GM21717 (cell line): ENCODE measurements around the gene SMIM7.

Source experiments
- ATAC-seq: cut with Tn5 transposase; IDR thresholded peaks from one replicate; pipeline ENCODE4 v1.9.1; 2021; ENCODE audit warnings: mild to moderate bottlenecking, moderate library complexity; ENCODE audit not compliant: unreplicated experiment

SMIM7 gene

DNA sequence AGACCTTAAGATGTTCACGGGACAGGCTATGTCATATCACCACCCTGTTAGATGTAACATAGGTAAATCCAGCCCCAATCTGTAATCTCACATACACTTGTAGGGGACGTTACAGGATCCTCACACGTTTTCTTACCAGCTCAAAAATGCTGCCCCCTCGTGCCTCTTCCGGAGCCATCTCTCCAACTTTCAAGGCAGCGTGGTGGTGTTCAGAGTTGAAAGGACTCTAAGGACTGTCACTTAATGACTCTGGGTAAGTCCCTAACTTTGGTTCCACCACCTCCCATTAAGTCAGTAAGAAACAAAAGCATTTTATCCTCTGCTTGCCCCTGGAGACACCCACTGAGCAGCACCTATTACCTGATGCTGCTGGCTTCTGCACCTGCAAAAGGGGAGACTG lies 36.4 kb downstream of the SMIM7 start:
- no peak for ATAC-seq

DNA sequence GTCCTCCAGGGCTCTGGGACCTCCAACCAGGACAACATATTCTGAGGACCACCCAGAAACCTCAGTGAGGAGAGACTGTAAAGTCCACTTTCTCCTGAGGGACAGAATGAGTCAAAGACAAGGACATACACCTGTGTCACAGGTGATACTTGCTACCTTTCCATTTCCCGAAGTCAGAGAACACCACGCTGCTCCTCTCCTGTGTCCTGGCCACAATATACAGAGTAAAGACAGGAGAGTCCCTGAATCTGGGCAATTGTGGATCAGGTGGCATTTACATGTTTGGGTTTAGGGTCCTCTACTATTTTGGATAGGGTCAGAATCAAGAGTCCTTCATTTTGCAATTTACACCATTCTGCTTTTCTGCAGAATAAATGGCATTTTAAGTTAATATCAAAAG lies 36.9 kb downstream of the SMIM7 start:
- ATAC-seq: no peak

DNA sequence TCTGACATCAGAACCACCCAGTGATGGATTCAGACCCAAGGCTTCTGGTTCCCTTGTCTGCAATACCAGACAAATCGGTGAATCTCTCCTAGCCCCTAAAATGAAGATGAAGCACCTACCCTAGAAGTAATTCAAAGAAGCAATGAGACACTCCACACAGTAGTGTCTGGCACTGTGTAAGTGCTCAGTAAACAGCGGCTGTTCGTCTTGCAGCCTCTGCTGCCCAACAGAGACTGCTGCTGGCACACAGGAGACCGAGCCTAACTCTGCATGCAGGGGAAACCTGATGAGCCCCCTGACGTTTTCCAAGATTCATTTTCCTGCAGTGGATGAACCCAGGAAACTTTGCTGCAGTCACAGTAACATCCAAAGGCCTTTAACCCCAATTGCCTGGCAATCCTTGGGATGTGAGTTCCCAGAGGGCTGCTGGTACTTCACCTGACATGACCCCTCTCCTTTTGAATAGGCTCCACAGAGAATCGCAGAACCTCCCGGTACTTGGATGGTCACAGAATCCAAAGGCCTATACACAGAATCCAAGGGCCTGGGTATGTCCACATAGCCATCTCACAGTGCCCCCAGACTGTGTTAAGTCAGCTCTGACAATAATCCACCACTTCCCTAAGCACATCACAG lies 38.7 kb downstream of the SMIM7 start:
- ATAC-seq: no peak

- ATAC-seq: no peak
These were observed 39.4 kb downstream of the SMIM7 start for GRCh38 chr19:16620584-16620983.

DNA sequence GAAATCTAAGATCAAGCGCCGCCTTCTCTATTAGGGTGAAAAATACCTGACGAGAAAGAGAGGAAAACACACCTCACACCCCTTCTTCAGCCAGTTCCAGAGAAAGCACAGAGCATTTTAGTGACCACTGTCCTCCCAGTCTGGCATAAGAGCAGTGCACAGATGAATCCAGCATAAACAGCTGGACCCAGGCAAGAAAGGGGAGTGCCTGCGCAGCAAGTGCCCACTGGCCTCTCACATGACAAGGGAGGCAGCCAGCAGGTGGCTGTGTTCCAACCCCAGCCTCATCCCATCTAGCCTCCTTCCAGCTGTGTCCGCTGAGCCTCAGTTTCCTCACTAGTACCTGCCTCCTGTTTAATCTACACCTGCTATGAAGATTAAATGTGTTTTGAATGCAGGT lies 39.9 kb downstream of the SMIM7 start:
- ATAC-seq: no peak

GRCh38 chr19:16619457-16619856 lies 40.5 kb downstream of the SMIM7 start:
- ATAC-seq: no peak

DNA sequence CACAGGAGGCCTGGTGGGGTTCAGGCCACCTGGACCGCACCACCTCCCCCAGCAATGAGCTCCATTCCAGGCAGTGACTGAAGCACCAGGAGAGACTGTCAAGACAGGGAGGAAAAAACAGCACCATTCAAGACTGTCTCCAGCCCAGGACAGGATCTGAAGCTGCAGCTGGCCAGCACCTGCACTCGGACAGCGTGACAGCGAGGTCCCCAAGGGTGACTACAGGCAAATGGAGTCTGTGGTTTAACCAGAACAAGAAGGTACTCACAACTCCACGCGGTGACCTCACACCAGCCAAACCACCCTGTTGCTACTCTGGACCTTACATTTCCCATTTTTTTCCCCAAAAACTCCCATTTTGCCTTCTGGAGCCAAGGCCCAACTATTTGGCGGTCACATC lies 41.7 kb downstream of the SMIM7 start:
- ATAC-seq: no peak

- no peak for ATAC-seq
These were observed 44.1 kb downstream of the SMIM7 start for GRCh38 chr19:16615808-16616207.

- no peak for ATAC-seq
These were observed 45.0 kb downstream of the SMIM7 start for GRCh38 chr19:16614941-16615340.

DNA sequence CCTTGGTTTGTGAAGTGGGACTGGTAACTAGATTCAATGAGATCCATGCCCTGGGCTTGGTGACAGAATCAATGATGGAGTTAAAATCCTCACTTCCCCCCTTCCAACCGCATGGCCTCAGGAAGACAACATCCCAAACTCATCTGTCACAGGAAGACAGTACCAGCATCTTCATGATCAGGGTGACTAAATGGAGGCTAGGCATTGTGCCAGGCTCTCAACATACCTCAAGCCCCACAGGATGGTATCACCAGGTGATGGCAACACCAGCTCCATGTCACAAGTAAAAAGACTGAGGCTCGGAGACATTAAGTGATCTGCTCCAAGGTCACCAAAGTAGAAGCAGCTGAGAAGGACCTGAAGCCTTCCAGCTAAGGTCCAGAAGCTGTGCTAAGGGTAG lies 46.1 kb downstream of the SMIM7 start:
- no peak for ATAC-seq

DNA sequence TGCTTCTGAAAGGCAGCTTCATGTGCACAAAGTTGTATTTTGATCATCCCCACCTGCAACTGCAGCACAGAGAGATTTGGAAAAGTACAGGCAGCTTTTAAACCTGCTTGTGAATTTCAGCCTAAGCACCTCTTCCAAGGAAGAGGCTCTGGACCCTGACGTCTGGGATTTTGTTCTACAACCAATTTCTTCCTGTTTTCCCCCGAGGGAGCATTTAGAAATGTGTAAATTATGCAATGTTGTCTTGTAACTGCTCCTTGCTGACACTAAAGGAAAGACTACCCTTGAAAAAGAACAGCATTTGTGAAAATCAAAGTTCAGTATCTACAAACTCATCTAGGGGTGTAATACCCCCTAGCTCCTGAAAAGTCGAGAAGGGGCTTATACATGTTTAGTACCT lies 47.3 kb downstream of the SMIM7 start:
- no peak for ATAC-seq

DNA sequence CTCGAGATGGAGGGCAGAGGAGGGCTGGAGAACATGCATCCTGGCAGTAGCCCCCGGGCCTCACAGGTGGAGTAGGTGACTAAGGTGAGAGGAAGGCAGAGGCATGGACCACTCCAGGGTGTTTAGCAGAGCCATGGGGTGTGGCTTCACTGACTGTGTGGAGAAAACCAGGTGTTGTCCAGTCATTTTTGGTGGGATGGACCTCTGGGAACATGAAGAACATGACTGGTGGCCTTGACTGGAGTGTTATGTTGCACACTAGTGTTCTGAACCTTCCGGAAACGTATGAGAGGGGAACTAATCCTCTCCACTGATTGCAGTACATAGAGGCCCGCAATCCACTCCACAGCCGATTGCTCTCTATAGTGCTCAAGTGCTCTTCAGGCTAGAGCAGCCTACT lies 48.8 kb downstream of the SMIM7 start:
- no peak for ATAC-seq

- ATAC-seq: no peak
These were observed 50.3 kb downstream of the SMIM7 start for GRCh38 chr19:16609511-16610200.

- ATAC-seq: no peak
These were observed 51.6 kb downstream of the SMIM7 start for GRCh38 chr19:16608290-16608739.

GRCh38 chr19:16607819-16608218 lies 52.1 kb downstream of the SMIM7 start:
- no peak for ATAC-seq

GRCh38 chr19:16605553-16605994 lies 54.4 kb downstream of the SMIM7 start:
- no peak for ATAC-seq

- no peak for ATAC-seq
These were observed 54.8 kb downstream of the SMIM7 start for GRCh38 chr19:16605115-16605514.

DNA sequence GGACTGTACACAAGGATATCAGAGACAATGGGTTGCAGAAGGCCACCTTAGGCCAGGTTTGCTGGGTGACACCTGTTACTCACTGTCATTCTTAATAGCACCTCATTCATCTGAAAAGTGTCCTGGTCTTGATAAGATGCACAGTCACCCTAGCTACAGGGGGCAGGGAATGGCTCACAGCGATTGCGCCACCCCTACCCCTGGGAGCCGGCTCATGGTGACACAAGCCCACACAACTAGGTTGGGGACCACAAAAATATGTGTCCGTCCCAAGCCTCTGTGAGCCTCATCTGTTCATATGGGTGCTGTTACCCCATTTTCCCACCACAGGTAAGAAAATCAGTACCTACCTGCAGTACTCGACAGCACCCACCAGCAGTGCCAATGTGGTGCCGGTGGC lies 55.3 kb downstream of the SMIM7 start:
- ATAC-seq: no peak

DNA sequence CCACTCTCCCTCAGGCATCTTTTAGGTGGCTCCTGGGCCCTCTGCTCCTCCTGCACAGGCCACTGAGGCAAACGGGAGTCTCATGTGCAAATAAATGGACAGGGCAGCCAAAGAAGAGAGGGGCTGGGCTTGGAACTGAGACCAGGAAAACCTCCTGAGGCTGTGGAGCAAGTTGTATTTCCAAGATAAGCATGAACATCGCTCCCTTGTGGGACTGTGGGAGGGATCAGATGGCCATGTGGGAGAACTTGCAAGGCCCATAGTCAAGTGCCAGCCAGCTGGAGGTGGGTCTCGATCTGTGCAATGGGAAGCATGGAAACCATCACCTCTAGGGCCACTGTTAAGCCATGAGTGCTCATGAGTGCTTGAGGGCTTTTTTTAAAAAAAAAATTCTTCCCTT lies 56.9 kb downstream of the SMIM7 start:
- ATAC-seq: no peak

GRCh38 chr19:16601378-16602052 lies 58.4 kb downstream of the SMIM7 start:
- no peak for ATAC-seq

DNA sequence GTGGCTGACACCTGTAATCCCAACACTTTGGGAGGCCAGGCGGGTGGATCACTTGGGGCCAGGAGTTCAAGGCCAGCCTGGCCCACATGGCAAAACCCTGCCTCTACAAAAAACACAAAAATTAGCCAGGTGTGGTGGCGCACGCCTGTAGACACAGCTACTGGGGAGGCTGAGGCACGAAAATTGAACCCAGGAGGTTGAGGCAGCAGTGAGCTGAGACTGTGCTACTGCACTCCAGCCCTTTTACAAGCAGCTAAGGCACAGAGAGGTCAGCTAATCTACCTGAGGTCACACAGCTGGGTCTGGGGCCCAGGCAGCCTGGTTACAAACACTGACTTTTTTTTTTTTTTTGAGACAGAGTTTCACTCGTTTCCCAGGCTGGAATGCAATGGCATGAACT lies 59.1 kb downstream of the SMIM7 start:
- no peak for ATAC-seq

DNA sequence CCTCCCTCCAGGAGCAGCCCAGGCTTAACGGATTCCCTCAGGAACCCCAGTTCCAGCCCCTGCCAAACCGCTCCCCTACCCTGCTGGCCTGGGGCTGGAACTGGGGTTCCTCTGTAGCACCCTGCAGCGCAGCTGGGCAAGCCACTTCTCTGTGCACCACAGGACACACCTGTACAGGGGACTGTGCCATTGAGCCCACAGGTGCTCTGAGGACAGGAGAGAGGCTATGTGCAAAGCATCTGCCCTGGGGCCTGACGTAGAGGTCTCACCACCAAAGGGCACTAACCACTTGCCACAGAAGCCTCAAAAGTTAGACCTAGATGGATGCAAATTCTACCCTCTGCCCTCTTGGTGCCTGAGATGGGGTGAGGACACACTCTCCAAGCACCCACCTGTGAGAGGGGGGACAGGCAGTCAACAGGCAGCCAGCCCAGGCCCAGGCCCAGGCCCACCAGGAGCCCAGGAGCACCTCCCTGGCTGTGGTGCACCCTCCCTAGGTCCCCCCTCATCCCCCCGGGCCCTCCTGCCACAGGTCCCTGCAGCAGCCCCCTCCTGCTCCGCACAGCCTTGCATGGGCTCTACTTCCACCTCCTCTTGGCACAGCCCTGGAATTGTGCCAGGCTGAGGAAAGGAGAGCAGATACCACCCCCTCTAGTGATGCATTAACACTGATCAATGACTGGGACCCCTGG lies 60.1 kb downstream of the SMIM7 start:
- no peak for ATAC-seq
